BJ (cell line): ENCODE data around the gene GUCY2C. TPM values are rescaled to one million over a fixed set of nuclear protein-coding genes. Genes with fewer than 3 reads are reported as not detected.

Experiments used
- CTCF ChIA-PET: fragments of 350-600 bp; formaldehyde crosslinking; extraction: SDS; loops from one replicate; lab custom pipeline; 2021; ENCODE audit warnings: antibody characterized with exemption, inconsistent platforms; lab: Yijun Ruan, JAX
- POLR2A ChIA-PET: fragments of 300-600 bp; sonication (Branson Sonifier 250); formaldehyde crosslinking; extraction: SDS; loops from one replicate; lab custom pipeline; 2021; ENCODE audit warnings: antibody characterized with exemption; lab: Charles Lee
- DNase-seq: peaks from one replicate; pipeline ENCODE4 v3.0.0-alpha.2; 2011; ENCODE audit warnings: low read depth
- H3K27me3 ChIP-seq: 2 replicates; pipeline ENCODE4 v1.6.0; 2011; ENCODE audit warnings: low read length; ENCODE audit not compliant: control insufficient read depth, insufficient read depth
- H3K36me3 ChIP-seq: 2 replicates; pipeline ENCODE4 v1.5.1; 2011; ENCODE audit warnings: low read length; ENCODE audit not compliant: control insufficient read depth, insufficient read depth
- H3K4me3 ChIP-seq: 2 replicates; pipeline ENCODE4 v1.5.1; 2011; ENCODE audit warnings: low read depth, mild to moderate bottlenecking, control low read depth, low read length
- CTCF ChIP-seq: IDR thresholded peaks from 2 replicates; pipeline ENCODE4 v1.5.1; 2011; ENCODE audit warnings: low read depth, mild to moderate bottlenecking, control low read depth, inconsistent platforms, low read length, moderate library complexity; ENCODE audit not compliant: insufficient read depth
- polyA plus RNA-seq: library from polyadenylated mRNA; depleted of rRNA; stranded (reverse); fragments of >200 nt; gene quantifications from 2 replicates; pipeline ENCODE4 v1.2.3, GENCODE V29; 2011

The GUCY2C gene
- polyA plus RNA-seq, 1 experiment = not detected

GRCh38 chr12:14650789-14651188 is 45.6 kb downstream of the GUCY2C start:
- no peak for DNase-seq
- H3K4me3 ChIP-seq = no peak overlapping the region
- TF ChIP-seq CTCF = no peak
- ChIA-PET CTCF (no interaction called here), POLR2A (no interaction called here)
- no peaks in the 10 kb centered on the region for H3K36me3 ChIP-seq
- H3K27me3 ChIP-seq = no peaks in the 10 kb centered on the region

DNA sequence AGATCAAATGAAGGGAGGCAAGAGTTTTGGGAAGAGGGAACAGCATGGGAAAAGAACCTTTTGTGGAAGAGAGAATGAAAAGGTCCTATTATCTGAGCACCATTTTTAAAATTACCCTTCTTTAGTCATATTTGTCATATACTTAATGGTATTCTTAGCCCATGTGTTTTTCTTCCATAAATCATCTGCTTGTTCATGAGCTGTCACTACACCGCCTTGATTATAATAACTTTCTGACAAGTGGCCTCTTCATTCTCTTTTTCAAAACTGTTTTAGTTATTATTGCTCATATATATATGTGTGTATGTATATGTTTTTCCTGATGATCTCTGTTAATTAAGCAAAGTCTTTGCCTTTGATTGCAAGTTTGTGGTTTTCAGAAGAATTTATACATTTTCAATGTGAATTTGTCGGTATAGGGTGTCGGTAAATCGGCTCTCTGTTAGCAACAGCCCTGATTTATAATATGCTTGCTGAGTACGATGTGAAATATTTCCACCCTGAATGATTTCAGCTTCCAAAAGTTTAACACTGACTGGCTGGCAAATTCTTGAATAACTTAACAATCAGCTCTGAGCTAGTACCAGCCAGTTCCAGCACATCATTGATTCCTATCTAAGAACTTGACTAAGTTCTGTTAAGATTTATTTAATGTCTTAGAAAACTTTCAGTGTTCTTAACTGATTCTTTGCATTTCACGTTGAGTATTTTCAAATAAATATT is 49.2 kb downstream of the GUCY2C start:
- CTCF ChIA-PET = no interaction called here
- Histone ChIP-seq H3K36me3 (no peaks in the 10 kb centered on the region), H3K27me3 (no peaks in the 10 kb centered on the region), H3K4me3 (no peak overlapping the region)
- DNase-seq = no peak
- TF ChIP-seq CTCF = no peak
- POLR2A ChIA-PET = no interaction called here

- Histone ChIP-seq H3K4me3 (no peak overlapping the region), H3K36me3 (no peaks in the 10 kb centered on the region), H3K27me3 (no peaks in the 10 kb centered on the region)
- CTCF ChIA-PET = no interaction called here
- DNase-seq = no peak
- POLR2A ChIA-PET = no interaction called here
- no peak for TF ChIP-seq CTCF
Measured at GRCh38 chr12:14643251-14643650, 53.1 kb downstream of the GUCY2C start.

- Histone ChIP-seq H3K36me3 (no peaks in the 10 kb centered on the region), H3K4me3 (no peak overlapping the region), H3K27me3 (no peaks in the 10 kb centered on the region)
- TF ChIP-seq CTCF = no peak
- ChIA-PET POLR2A (no interaction called here), CTCF (no interaction called here)
- no peak for DNase-seq
Measured at GRCh38 chr12:14638066-14638465, 58.3 kb downstream of the GUCY2C start.

- H3K27me3 ChIP-seq = no peaks in the 10 kb centered on the region
- no peak for DNase-seq
- TF ChIP-seq CTCF = no peak
- CTCF ChIA-PET = no interaction called here
- POLR2A ChIA-PET = no interaction called here
- H3K36me3 ChIP-seq = no peaks in the 10 kb centered on the region
- no peak overlapping the region for H3K4me3 ChIP-seq
Measured at GRCh38 chr12:14635776-14636175, 60.6 kb downstream of the GUCY2C start.
